ENCODE results near the gene CHL1. TPM values are rescaled to one million over a fixed set of nuclear protein-coding genes. Genes with fewer than 3 reads are reported as not detected.

CHL1 gene
- total and polyA plus RNA-seq, 2 experiments from 2014 or later = 1.4 to 1.9 TPM

- H3K4me3 Mint-ChIP-seq = no peak overlapping the region
- H3K36me3 ChIP-seq (ENCODE audit: insufficient read depth) = no peaks in the 10 kb centered on the region
- no peaks in the 10 kb centered on the region for H3K27me3 ChIP-seq (ENCODE audit: insufficient read depth)
- no peak overlapping the region for H3K4me3 ChIP-seq
- H3K36me3 Mint-ChIP-seq (ENCODE audit: low read depth) = peaks cover 23% of the 10 kb centered on the region
- no peaks in the 10 kb centered on the region for H3K27me3 Mint-ChIP-seq (ENCODE audit: insufficient read depth, low read depth, poor library complexity)
- H3K4me1 ChIP-seq (ENCODE audit: insufficient read depth) = no peaks in the 10 kb centered on the region
- H4K20me1 ChIP-seq (replicated peaks; ENCODE audit: insufficient read depth) = no peaks in the 10 kb centered on the region
- DNase-seq (ENCODE audit: low spot score) (no peak), ATAC-seq (no peak)
- no peak overlapping the region for H3K4me2 ChIP-seq
- no peaks in the 10 kb centered on the region for H3F3A ChIP-seq (replicated peaks; ENCODE audit: low read depth)
- H2AFZ ChIP-seq = no peak overlapping the region
- no peaks in the 10 kb centered on the region for H3K4me1 Mint-ChIP-seq
- no peak overlapping the region for H3K27ac ChIP-seq (ENCODE audit: low read depth)
- peaks cover 92% of the 10 kb centered on the region for H3K9me3 Mint-ChIP-seq
- TF ChIP-seq, protein P1, sequence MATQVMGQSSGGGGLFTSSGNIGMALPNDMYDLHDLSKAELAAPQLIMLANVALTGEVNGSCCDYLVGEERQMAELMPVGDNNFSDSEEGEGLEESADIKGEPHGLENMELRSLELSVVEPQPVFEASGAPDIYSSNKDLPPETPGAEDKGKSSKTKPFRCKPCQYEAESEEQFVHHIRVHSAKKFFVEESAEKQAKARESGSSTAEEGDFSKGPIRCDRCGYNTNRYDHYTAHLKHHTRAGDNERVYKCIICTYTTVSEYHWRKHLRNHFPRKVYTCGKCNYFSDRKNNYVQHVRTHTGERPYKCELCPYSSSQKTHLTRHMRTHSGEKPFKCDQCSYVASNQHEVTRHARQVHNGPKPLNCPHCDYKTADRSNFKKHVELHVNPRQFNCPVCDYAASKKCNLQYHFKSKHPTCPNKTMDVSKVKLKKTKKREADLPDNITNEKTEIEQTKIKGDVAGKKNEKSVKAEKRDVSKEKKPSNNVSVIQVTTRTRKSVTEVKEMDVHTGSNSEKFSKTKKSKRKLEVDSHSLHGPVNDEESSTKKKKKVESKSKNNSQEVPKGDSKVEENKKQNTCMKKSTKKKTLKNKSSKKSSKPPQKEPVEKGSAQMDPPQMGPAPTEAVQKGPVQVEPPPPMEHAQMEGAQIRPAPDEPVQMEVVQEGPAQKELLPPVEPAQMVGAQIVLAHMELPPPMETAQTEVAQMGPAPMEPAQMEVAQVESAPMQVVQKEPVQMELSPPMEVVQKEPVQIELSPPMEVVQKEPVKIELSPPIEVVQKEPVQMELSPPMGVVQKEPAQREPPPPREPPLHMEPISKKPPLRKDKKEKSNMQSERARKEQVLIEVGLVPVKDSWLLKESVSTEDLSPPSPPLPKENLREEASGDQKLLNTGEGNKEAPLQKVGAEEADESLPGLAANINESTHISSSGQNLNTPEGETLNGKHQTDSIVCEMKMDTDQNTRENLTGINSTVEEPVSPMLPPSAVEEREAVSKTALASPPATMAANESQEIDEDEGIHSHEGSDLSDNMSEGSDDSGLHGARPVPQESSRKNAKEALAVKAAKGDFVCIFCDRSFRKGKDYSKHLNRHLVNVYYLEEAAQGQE (IDR thresholded peaks at IDR 0.05; ENCODE audit: unreplicated experiment) = no peak
- TF ChIP-seq ZNF331 (CRISPR knock-in tag; IDR thresholded peaks at IDR 0.05; ENCODE audit: low read depth) = no peak
- TF ChIP-seq STAT1 (IDR thresholded peaks at IDR 0.05; ENCODE audit: unreplicated experiment) = no peak
- TF ChIP-seq ETS1 (IDR thresholded peaks at IDR 0.05) = no peak
- TF ChIP-seq, protein P2, sequence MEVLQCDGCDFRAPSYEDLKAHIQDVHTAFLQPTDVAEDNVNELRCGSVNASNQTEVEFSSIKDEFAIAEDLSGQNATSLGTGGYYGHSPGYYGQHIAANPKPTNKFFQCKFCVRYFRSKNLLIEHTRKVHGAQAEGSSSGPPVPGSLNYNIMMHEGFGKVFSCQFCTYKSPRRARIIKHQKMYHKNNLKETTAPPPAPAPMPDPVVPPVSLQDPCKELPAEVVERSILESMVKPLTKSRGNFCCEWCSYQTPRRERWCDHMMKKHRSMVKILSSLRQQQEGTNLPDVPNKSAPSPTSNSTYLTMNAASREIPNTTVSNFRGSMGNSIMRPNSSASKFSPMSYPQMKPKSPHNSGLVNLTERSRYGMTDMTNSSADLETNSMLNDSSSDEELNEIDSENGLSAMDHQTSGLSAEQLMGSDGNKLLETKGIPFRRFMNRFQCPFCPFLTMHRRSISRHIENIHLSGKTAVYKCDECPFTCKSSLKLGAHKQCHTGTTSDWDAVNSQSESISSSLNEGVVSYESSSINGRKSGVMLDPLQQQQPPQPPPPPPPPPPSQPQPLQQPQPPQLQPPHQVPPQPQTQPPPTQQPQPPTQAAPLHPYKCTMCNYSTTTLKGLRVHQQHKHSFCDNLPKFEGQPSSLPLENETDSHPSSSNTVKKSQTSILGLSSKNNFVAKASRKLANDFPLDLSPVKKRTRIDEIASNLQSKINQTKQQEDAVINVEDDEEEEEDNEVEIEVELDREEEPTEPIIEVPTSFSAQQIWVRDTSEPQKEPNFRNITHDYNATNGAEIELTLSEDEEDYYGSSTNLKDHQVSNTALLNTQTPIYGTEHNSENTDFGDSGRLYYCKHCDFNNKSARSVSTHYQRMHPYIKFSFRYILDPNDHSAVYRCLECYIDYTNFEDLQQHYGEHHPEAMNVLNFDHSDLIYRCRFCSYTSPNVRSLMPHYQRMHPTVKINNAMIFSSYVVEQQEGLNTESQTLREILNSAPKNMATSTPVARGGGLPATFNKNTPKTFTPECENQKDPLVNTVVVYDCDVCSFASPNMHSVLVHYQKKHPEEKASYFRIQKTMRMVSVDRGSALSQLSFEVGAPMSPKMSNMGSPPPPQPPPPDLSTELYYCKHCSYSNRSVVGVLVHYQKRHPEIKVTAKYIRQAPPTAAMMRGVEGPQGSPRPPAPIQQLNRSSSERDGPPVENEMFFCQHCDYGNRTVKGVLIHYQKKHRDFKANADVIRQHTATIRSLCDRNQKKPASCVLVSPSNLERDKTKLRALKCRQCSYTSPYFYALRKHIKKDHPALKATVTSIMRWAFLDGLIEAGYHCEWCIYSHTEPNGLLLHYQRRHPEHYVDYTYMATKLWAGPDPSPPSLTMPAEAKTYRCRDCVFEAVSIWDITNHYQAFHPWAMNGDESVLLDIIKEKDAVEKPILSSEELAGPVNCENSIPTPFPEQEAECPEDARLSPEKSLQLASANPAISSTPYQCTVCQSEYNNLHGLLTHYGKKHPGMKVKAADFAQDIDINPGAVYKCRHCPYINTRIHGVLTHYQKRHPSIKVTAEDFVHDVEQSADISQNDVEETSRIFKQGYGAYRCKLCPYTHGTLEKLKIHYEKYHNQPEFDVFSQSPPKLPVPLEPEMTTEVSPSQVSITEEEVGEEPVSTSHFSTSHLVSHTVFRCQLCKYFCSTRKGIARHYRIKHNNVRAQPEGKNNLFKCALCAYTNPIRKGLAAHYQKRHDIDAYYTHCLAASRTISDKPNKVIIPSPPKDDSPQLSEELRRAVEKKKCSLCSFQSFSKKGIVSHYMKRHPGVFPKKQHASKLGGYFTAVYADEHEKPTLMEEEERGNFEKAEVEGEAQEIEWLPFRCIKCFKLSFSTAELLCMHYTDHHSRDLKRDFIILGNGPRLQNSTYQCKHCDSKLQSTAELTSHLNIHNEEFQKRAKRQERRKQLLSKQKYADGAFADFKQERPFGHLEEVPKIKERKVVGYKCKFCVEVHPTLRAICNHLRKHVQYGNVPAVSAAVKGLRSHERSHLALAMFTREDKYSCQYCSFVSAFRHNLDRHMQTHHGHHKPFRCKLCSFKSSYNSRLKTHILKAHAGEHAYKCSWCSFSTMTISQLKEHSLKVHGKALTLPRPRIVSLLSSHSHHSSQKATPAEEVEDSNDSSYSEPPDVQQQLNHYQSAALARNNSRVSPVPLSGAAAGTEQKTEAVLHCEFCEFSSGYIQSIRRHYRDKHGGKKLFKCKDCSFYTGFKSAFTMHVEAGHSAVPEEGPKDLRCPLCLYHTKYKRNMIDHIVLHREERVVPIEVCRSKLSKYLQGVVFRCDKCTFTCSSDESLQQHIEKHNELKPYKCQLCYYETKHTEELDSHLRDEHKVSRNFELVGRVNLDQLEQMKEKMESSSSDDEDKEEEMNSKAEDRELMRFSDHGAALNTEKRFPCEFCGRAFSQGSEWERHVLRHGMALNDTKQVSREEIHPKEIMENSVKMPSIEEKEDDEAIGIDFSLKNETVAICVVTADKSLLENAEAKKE (CRISPR knock-in tag; IDR thresholded peaks at IDR 0.05) = no peak
- H3K27ac Mint-ChIP-seq = no peak overlapping the region
- no peaks in the 10 kb centered on the region for H3K9me2 ChIP-seq (ENCODE audit: insufficient read depth)
- no peaks in the 10 kb centered on the region for H3K79me2 ChIP-seq (replicated peaks; ENCODE audit: insufficient read depth)
Measured at GRCh38 chr3:280681-281080, 84.1 kb downstream of the CHL1 start.
